ENCODE data around the gene SLC6A16.

DNA sequence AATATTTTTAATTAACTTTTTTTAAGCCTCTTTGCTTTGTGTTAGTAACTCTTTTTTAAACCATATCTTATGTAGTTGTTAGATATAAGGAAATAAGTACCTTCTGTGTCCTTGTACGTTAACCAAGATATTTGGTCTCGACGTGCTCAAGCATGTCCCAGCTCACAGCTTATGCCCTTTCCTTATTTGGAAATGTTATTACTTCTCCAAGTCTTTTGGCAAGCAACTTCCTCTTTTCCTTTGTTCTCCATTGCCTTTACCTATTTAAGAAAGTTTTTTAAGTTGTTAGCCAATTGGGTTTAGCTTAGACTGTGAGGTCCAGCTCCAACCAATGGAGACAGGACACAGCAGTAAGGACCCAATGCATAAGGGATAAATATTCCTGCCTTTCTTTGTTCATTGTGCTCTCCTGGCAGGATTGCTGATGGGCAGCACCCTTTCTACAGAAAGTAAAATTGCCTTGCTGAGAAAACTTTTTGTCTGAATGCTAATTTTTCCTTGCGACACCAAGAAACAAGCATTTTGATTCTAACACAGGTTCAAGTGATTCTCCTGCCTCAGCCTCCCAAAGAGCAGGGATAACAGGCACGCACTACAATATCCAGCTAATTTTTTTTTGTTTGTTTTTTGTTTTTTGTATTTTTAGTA lies 43.8 kb upstream of the SLC6A16 start:
- TF ChIP-seq CTCF (IDR thresholded peaks at IDR 0.05) (no peak), POLR2A (IDR thresholded peaks at IDR 0.05) (no peak)
